DND-41 (cell line): ENCODE results near the gene XKR8.

ENCODE experiments used
- ATAC-seq: fragments of 200-7000 bp; cut with Tn5 transposase; 3 replicates; pipeline ENCODE4 v1.9.1; 2021; ENCODE audit warnings: low read depth; ENCODE audit not compliant: insufficient read depth
- DNase-seq: peaks from one replicate; pipeline ENCODE4 v3.0.0-alpha.2; 2020
- H2AFZ ChIP-seq: 2 replicates; pipeline ENCODE4 v1.6.0; 2012; ENCODE audit warnings: low read depth, low read length
- H3K27ac ChIP-seq: 2 replicates; pipeline ENCODE4 v1.5.1; 2012; ENCODE audit warnings: low read length, inconsistent platforms
- H3K27me3 ChIP-seq: fragments of 200-600 bp; sonication (generic); 2 replicates; pipeline ENCODE4 v1.6.0; 2012; ENCODE audit warnings: low read length, mild to moderate bottlenecking, inconsistent platforms; ENCODE audit not compliant: insufficient read depth, poor library complexity
- H3K36me3 ChIP-seq: 2 replicates; pipeline ENCODE4 v1.5.1; 2012; ENCODE audit warnings: low read length, inconsistent platforms; ENCODE audit not compliant: insufficient read depth
- H3K4me1 ChIP-seq: 2 replicates; pipeline ENCODE4 v1.5.1; 2012; ENCODE audit warnings: mild to moderate bottlenecking, low read length; ENCODE audit not compliant: insufficient read depth
- H3K4me2 ChIP-seq: 2 replicates; pipeline ENCODE4 v1.6.0; 2012; ENCODE audit warnings: mild to moderate bottlenecking, moderate library complexity, low read length, inconsistent platforms; ENCODE audit not compliant: insufficient read depth
- H3K4me3 ChIP-seq, 2 experiments: fragments of 200-600 bp in 1 of 2; shearing (Covaris generic) in 1 of 2; 2 replicates each; pipeline ENCODE4 v1.5.1; 2012 to 2016; ENCODE audit warnings: inconsistent platforms in 2 of 2, low read length in 2 of 2, mild to moderate bottlenecking in 2 of 2, low read depth in 1 of 2, moderate library complexity in 1 of 2
- H3K79me2 ChIP-seq: 2 replicates; pipeline ENCODE4 v1.6.0; 2012; ENCODE audit warnings: low read length, inconsistent platforms; ENCODE audit not compliant: insufficient read depth
- H3K9ac ChIP-seq: 2 replicates; pipeline ENCODE4 v1.6.0; 2012; ENCODE audit warnings: low read depth, mild to moderate bottlenecking, inconsistent platforms, low read length, moderate library complexity
- H3K9me3 ChIP-seq: 2 replicates; pipeline ENCODE4 v1.5.1; 2012; ENCODE audit warnings: low read length, moderate library complexity, mild to moderate bottlenecking, inconsistent platforms; ENCODE audit not compliant: insufficient read depth, severe bottlenecking
- H4K20me1 ChIP-seq: 2 replicates; pipeline ENCODE4 v1.6.0; 2012; ENCODE audit warnings: low read length; ENCODE audit not compliant: insufficient read depth
- CTCF ChIP-seq: IDR thresholded peaks from 2 replicates; pipeline ENCODE4 v1.5.1; 2012; ENCODE audit warnings: borderline replicate concordance, low read length, moderate library complexity, mild to moderate bottlenecking; ENCODE audit not compliant: poor library complexity, severe bottlenecking; ENCODE audit errors: extremely low read depth
- EZH2 ChIP-seq: IDR thresholded peaks from 3 replicates; pipeline ENCODE4 v1.6.1; 2012; ENCODE audit warnings: borderline replicate concordance, low read depth, mild to moderate bottlenecking, moderate library complexity, low read length, inconsistent platforms; ENCODE audit not compliant: severe bottlenecking

The XKR8 gene

GRCh38 chr1:27960762-27961645 is 1.2 kb downstream of the XKR8 start:
- H4K20me1 ChIP-seq, result no peaks in the 10 kb centered on the region
- H3K4me3 ChIP-seq, result peak overlapping the region in 1 of 2 experiments; percentile 97; a peak in 2 of 4 replicates
- H3K79me2 ChIP-seq, result peaks cover 8% of the 10 kb centered on the region
- no peaks in the 10 kb centered on the region for H3K9me3 ChIP-seq
- peaks cover 18% of the 10 kb centered on the region for H3K36me3 ChIP-seq
- H3K4me1 ChIP-seq, result peaks cover 33% of the 10 kb centered on the region
- H3K9ac ChIP-seq, result peak overlapping the region; percentile 62
- H3K27me3 ChIP-seq, result no peaks in the 10 kb centered on the region
- ATAC-seq, result no peak
- no peak for DNase-seq
- peak overlapping the region; percentile 100 for H3K4me2 ChIP-seq
- TF ChIP-seq EZH2 (no peak), CTCF (no peak)
- peak overlapping the region; percentile 91; the same call in 1 of the 2 replicates for H2AFZ ChIP-seq
- H3K27ac ChIP-seq, result no peak overlapping the region

- peak overlapping the region; percentile 62 for H3K9ac ChIP-seq
- no peak for DNase-seq
- no peak overlapping the region for H3K27ac ChIP-seq
- ATAC-seq, result no peak
- peaks cover 26% of the 10 kb centered on the region for H3K36me3 ChIP-seq
- H3K27me3 ChIP-seq, result no peaks in the 10 kb centered on the region
- H4K20me1 ChIP-seq, result no peaks in the 10 kb centered on the region; the same call in 1 of the 2 replicates
- H3K4me2 ChIP-seq, result peak overlapping the region; percentile 100; the same call in 1 of the 2 replicates
- peaks cover 33% of the 10 kb centered on the region for H3K4me1 ChIP-seq
- TF ChIP-seq EZH2 (no peak), CTCF (no peak)
- H3K79me2 ChIP-seq, result peaks cover 8% of the 10 kb centered on the region
- H3K4me3 ChIP-seq, result peak overlapping the region in 1 of 2 experiments; percentile 97; a peak in 1 of 4 replicates
- H3K9me3 ChIP-seq, result no peaks in the 10 kb centered on the region
- no peak overlapping the region for H2AFZ ChIP-seq
Observed at GRCh38 chr1:27961646-27962221, 2.0 kb downstream of the XKR8 start.

- no peak for ATAC-seq
- H3K4me1 ChIP-seq, result peaks cover 33% of the 10 kb centered on the region
- H3K9ac ChIP-seq, result no peak overlapping the region
- no peak for DNase-seq
- no peaks in the 10 kb centered on the region; the same call in 1 of the 2 replicates for H4K20me1 ChIP-seq
- no peak overlapping the region for H3K4me3 ChIP-seq
- H3K9me3 ChIP-seq, result no peaks in the 10 kb centered on the region
- peaks cover 42% of the 10 kb centered on the region for H3K36me3 ChIP-seq
- H3K27me3 ChIP-seq, result no peaks in the 10 kb centered on the region
- no peak overlapping the region for H3K27ac ChIP-seq
- no peak overlapping the region for H3K4me2 ChIP-seq
- H2AFZ ChIP-seq, result no peak overlapping the region
- peaks cover 8% of the 10 kb centered on the region for H3K79me2 ChIP-seq
- TF ChIP-seq EZH2 (no peak), CTCF (no peak)
Observed at GRCh38 chr1:27963393-27963792, 3.6 kb downstream of the XKR8 start.
